NCI-H1930 (cell line): ENCODE data around the gene PCNX3.
A peak's percentile ranks its signal among the peaks of the same experiment; 100 is the strongest.
"Not testable (repeated sequence)": the region's sequence is repeated elsewhere in the genome, so short reads cannot be mapped to it uniquely, and the experiment has no call there.

Experiments used
- DNase-seq, 2 experiments: peaks; one replicate each; lab custom pipeline; 2025; lab: John Stamatoyannopoulos, UW

Gene PCNX3

DNA sequence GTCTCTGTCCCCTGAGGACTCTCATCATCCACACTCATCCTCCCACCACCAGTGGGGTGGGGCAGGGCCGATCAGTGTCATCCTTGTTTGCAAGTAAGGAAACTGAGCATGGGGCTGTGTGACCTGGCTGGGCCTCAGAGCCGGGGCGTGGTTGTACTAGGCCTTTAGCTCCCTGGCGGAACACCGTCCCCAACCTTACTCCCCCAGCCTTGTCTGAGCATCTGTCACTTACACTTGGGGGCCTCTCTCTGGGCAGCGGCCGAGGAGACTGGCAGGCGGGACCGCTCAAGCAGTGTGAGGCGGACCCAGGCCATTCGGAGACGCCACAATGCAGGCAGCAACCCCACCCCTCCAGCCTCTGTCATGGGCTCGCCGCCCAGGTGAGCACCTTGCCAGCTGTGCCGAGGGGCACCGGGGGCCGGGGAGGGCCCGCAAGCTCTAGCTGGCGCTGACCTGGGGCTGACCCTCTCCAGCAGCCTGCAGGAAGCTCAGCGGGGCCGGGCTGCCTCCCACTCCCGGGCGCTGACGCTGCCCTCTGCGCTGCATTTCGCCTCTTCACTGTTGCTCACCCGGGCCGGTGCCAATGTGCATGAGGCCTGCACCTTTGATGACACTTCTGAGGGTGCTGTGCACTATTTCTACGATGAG is 3.8 kb downstream of the PCNX3 start:
- DNase-seq = no peak

DNA sequence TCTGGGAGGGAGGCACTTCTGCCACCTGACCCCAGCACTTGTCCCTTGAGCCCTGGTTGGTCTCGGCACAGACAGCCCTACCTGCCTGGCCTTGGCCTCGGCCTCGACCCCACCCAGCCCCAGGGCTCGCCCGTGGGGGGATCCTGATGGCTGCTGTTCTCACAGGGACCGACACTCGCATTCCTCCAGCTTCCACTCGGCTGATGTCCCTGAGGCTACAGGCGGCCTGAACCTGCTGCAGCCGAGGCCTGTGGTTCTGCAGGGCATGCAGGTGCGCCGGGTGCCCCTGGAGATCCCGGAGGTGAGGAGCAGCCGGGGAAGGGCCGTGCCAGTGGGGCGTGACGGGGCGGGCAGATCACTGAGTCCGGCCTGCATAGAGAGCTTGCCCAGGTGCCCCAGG is 5.1 kb downstream of the PCNX3 start:
- DNase-seq = no peak

DNA sequence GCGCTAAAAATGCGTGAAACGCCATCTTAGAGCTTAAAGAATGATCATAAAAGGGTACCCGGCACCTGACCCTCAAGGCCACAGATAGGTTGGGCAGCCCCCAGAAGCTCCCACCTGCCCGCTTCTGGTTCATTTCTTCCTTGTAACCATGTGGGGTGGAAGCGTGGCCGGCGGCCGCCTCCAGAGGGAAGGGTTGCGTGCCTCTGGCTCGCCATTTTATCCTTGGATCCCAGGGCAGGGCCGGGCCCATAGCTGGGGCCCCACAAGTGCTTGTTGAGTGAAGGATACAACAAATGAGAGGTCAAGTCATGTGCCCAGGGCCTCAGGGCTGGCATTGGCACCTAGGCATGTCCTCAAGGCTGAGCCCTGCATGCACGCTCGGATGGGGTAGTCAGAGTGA is 5.9 kb downstream of the PCNX3 start:
- no peak for DNase-seq

DNA sequence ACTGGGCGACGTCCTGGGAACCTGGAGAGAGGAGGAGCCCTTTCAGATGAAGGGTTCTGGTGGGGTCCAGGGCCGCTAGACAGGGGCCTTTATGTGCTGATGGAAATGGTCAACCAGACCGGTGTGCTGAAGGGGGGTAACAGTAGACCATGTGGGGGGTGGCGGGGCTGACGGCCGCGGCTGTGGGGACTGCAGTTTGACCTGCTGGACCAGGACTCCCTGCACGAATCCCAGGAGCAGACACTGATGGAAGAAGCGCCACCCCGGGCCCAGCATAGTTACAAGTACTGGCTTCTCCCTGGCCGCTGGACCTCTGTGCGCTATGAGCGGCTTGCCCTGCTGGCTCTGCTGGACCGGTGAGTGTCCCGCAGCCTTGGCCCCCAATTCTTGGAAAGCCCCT is 6.4 kb downstream of the PCNX3 start:
- no peak for DNase-seq

DNA sequence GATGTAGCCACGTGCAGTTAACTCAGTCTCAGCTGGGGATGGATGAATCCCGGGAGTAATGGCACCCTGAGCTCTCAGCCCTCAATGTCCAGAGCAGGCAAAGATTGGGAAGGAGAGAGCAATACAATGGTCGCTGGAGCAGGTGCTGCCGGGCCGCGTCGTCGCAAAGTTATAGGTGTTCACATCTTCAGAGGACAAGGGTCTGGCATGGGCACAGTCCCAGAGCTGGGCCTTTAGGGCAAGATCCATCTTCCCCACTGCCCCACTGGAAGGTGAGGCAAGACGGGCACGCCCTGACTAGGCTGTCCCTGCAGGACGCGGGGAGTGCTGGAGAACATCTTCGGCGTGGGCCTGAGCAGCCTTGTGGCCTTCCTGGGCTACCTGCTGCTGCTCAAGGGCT is 7.6 kb downstream of the PCNX3 start:
- DNase-seq = no peak

DNA sequence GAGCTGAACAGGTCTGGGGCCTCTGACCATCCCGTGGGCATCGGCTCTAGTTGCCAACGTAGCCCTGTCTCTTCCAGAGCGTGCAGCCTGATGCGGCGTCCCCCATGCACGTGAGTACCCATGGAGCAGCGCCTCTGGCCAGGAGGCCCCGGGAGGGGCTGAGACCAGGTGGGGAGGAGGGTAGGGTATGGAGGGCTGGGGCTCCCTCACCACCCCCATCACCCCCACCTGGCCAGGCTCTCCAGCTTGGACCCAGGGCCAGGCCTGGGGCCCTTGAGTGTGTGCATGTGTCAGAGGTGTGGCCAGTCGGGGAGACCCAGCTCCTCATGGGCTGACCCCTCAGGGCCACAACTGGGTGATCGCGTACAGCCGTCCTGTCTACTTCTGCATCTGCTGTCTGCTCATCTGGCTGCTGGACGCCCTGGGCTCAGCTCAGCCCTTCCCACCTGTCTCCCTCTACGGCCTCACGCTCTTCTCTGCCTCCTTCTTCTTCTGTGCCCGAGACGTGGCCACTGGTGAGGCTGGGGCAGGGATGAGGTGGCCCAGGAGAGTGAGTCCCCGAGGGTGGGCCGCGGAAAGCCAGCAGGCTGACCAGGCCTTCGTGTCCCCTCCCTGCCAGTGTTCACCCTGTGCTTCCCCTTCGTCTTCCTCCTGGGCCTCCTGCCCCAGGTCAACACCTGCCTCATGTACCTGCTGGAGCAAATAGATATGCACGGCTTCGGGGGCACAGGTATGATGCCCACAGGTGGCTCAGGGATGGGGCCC is 8.5 kb downstream of the PCNX3 start:
- DNase-seq = no peak

DNA sequence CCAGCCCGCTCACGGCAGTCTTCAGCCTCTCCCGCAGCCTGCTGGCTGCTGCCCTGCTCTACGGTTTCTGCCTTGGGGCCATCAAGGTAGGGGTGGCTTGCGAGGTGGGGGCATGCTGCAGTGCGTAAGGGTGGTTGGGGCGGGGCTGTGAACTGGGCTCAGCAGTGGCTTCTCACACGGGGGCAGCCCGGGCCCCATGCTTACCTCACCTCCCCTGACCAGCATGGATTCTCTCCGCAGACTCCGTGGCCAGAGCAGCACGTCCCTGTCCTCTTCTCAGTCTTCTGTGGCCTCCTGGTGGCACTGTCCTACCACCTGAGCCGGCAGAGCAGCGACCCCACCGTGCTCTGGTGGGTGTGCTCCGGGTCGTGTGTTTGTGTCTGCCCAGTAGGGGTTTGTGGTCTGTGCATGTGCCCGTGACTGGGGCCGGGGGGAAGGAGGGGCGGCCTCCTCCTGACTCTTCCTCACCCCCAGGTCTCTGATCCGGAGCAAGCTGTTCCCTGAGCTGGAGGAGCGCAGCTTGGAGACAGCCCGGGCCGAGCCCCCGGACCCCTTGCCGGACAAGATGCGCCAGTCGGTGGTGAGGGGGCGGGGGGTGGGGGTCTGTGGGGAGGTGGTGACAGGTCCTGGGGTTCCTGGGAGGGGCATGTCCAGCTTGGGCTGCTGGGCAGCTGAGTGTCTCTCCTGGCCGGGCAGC is 9.5 kb downstream of the PCNX3 start:
- no peak for DNase-seq

DNA sequence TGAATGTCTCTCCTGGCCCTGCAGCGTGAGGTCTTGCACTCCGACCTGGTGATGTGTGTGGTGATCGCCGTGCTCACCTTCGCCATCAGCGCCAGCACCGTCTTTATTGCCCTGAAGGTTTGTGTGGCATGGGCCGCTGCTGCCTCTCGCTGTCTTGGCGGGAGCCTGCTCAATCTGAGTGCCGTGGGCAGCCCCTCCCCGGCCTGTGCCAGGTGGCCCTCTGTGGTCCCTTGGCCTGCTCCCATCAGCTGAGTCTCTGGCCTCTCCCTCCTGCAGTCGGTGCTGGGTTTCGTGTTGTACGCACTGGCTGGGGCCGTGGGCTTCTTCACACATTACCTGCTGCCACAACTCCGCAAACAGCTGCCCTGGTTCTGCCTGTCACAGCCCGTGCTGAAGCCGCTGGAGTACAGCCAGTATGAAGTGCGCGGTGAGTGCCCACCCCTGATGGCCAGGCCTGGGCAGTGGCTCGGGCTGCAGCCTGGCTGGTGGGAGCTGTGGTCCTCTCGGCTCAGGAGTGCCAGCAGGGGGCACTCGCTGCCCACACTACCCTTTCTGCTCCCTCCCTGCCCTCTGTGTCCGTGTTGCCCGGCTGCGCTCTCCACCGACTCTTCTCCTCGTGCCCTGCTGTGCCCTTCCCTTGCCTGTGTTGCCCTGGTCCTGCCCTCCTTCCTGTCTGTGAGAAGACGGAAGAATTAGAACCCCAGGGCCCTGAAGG is 10.2 kb downstream of the PCNX3 start:
- DNase-seq = no peak

DNA sequence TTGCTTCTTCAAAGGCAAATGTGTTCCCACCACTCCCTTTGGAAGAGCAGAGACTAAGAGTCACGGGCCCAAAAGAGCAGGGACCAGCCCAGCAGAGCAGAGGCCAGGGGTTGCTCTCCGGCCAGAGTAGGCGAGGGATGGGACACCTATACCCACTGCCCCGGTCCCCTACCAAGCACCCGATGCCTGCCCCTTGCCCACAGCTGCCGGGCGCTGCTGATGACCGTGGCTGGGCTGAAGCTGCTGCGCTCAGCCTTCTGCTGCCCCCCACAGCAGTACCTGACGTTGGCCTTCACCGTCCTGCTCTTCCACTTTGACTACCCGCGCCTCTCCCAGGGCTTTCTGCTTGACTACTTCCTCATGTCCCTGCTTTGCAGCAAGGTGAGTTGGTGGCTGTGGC is 11.6 kb downstream of the PCNX3 start:
- DNase-seq = no peak

DNA sequence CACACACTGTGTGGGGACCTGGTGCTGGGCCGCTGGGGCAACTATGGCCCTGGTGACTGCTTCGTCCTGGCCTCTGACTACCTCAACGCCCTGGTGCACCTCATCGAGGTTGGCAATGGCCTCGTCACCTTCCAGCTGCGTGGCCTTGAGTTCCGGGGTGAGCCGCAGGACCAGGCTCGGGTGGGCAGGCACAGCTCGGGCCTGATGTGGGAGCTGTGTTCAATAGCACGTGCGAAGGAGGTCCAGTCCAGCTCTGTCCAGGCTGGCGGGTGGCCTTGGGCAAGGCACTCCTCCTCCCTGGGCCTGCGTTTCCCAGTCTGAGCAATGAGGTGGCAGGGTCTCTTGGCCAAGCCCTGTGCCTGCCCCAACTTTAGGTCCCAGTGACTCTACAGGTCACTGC is 14.0 kb downstream of the PCNX3 start:
- no peak for DNase-seq

DNA sequence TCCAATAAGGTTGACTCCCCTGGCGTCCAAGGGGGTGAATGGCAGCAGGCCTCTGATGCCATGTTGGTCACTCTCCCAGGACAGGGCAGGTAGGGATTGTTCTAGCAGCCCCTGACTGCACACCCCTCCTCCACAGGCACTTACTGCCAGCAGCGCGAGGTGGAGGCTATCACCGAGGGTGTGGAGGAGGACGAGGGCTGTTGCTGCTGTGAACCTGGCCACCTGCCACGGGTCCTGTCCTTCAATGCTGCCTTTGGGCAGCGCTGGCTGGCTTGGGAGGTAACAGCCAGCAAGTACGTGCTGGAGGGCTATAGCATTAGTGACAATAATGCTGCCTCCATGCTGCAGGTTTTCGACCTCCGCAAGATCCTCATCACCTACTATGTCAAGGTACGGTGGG is 14.6 kb downstream of the PCNX3 start:
- DNase-seq = no peak

DNA sequence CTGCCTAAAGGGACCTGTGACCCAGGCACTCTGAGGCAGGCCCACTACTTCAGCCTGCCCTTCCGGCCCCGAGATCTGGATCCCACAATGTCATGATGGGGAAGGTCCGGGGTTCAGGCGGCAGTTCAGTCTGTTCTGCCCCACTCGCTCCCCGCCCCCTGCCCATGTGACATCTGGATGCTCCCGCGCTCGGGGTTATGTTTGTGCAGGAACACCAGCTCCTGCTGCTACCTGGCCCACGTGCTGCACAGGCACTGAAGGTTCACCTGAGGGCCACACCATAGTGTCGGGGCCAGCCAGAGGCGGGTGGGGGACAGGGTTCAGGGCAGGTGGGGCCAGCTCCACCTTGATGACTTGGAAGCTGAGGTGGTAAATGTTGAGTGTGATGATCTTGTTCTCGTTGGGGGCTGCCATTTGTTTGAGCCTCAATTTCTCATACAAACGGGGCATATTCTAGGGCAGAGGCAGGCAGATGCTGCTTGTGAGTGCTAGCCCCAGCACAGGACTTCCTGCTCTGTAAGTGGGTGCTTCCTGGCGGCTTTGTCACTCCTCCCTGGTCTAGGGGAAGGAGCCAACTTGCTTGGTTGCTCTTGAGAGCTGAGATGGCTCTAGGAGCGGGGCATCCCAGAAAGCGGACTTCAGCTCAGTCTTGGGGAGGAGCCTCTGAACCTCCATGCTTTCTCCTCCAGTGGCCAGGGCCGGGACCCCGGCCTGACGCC is 18.0 kb downstream of the PCNX3 start:
- DNase-seq = no peak

DNA sequence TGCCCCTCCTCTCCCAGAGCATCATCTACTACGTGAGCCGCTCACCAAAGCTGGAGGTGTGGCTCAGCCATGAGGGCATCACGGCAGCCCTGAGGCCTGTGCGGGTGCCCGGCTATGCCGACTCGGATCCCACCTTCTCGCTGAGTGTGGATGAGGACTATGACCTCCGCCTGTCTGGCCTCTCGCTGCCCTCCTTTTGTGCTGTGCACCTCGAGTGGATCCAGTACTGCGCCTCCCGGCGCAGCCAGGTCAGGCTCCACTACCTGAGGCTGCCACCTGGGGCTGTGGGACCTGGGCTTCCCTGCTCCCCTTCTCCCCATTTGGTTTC is 18.5 kb downstream of the PCNX3 start:
- no peak for DNase-seq

DNA sequence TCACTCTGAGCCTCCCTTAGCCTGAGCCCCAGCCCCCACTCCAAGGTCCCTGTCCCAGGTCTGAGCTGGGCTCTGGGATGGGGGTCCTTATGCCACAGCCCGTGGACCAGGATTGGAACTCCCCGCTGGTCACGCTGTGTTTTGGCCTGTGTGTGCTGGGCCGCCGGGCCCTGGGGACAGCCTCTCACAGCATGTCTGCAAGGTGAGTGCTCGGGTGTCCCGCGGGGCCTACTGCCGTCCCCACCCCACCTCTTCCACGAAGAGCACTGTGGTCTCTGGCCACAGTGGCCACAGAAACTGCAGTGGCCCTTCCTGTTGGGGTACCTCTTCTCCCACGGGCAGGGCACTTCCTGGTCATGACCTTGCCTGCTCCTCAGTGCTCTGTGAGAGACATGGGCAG is 18.9 kb downstream of the PCNX3 start:
- no peak for DNase-seq

DNA sequence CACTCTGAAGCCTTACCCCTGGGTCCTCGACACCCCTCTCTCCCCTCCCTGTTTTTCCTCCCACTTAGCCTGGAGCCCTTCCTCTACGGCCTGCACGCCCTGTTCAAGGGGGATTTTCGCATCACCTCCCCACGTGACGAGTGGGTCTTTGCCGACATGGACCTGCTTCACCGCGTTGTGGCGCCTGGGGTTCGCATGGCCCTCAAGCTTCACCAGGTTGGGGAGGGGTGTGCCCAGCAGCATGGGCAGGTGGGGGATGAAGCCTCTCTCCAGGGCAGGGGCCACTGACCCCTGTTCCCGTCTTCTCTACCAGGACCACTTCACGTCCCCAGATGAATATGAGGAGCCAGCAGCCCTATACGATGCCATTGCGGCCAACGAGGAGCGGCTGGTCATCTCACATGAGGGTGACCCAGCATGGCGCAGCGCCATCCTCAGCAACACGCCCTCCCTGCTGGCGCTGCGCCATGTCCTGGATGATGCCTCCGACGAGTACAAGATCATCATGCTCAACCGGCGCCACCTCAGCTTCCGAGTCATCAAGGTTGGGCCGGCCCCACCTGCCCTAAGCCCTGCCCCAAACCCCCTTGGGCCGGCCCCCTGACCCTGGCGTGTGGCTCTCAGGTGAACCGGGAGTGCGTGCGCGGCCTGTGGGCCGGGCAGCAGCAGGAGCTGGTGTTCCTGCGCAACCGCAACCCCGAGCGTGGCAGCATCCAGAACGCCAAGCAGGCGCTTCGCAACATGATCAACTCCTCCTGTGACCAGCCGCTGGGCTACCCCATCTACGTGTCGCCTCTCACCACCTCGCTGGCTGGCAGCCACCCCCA is 19.5 kb downstream of the PCNX3 start:
- DNase-seq = no peak

DNA sequence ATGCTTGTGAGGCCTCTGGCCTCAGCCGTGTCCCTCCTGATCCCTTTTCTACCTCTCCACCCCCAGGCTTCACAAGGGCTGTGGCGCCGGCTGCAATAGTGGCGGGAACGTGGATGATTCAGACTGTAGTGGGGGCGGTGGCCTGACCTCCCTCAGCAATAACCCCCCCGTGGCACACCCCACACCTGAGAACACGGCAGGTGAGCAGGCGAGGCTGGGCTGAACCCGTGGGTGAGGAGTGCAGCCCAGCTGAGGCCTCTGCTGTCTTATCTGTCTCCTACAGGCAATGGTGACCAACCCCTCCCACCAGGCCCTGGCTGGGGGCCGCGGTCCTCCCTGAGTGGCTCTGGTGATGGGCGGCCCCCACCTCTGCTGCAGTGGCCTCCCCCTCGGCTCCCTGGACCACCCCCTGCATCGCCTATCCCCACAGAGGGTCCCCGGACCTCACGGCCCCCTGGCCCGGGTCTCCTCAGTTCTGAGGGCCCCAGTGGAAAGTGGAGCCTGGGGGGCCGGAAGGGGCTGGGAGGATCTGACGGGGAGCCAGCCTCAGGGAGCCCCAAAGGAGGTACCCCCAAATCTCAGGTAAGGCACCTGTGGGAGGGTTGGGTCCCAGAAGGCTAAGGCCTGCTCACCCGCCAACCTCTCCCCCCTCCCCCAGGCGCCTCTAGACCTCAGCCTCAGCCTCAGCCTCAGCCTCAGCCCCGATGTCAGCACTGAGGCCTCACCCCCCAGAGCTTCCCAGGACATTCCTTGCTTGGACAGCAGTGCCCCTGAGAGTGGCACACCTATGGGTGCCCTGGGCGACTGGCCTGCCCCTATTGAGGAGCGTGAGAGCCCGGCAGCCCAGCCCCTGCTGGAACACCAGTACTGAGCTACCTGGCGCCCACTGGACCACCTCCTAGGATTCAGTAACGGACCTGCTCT is 20.8 kb downstream of the PCNX3 start:
- DNase-seq = no peak

DNA sequence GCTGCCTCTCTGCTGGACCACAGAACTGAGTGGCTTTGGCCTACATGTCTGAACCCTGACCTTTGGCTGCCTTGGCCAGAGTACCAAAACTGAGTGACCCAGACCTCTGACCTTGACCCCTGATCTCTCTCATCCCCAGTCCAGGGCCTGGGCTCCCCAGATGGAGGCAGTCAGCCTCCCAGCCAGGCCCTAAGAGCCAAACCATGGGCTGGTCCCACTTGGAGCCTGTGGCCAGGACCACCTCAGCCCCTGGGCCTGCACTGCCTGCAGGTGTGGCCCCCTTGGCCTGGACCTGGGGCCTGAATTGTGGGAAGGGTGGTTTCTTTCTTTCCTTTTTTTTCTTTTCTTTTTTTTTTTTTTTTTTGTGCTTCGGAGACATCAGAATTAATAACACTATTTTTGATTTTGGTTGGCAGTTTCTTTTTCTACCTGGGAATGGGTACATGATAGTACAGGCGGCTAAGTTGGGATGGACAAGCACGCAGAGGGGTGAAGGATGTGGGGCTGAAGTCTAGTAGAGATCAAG is 21.5 kb downstream of the PCNX3 start:
- no peak for DNase-seq

DNA sequence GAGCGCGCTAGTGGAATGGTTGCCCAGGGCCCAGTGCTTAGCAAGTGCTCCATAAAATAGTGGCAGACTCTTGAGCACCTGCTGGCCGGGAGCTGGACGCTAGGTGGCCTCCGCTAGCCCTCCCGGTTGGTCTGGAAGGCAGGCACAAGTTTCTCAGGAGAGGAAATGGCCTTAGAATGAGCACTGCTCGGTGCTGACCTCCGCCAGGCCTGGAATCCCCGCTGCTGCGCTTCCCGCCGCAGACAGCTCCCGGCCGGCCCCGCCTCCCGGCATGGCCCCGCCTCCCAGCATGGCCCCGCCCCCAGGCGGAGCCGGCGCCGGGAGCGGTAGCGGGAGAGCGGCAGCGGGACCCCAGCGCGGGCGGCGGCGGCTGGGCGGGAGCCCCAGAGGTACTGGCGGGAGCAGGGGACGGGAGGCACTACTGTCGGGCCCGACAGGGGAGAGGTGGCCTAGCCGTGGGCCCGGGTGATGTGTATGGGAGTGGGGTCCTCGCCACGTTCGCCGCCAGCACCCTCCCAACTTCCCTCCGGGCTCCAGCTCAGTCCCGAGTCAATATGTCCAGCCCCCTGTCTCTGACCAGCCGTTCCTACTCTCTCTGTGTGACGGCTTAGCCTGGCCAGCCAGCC is 22.3 kb downstream of the PCNX3 start, which contains the start of gene SIPA1:
TSS of gene SIPA1 (plus strand) at position 308 of the 626 bp plus-strand sequence. CDS start 2,821 bp downstream, outside the sequence.
- peak; percentile 50 to 69 for DNase-seq

DNA sequence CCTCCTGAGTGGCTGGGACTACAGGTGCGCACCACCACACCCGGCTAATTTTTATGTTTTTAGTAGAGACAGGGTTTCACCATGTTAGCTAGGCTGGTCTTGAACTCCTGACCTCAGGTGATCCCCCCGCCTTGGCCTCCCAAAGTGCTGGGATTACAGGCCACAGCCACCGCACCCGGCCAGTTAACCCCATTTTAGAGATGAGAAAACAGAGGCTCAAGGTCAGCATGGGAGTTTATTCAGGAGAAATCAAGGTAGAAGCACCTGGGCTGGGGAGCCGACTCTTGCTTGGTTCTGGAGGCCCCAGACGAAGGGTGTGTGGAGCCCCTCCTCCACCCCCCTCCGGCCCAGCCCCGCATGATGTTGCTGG is 23.6 kb downstream of the PCNX3 start:
- DNase-seq = not testable (repeated sequence)
